ENCODE results near the gene GRAP2. TPM values are rescaled to one million over a fixed set of nuclear protein-coding genes. Genes with fewer than 3 reads are reported as not detected.
A peak's percentile ranks its signal among the peaks of the same experiment; 100 is the strongest.

Gene GRAP2
- total and polyA plus RNA-seq, 9 of the 15 experiments (the other 6 are each of a cell fraction or from before 2014, with no cell fraction given) = 4.8 to 88.7 (median 60.4) TPM

GRCh38 chr22:40000171-40000570, 99.3 kb downstream of the GRAP2 start:
- Histone ChIP-seq H3K27ac (ENCODE audit: extremely low read depth, low read depth, low read length) (no peak overlapping the region), H4K20me1 (replicated peaks; ENCODE audit: control insufficient read depth, insufficient read depth, low read length) (no peaks in the 10 kb centered on the region; the same call in 1 of the 2 replicates), H3K4me1 (replicated peaks in 1 of 2; ENCODE audit: control insufficient read depth in 2 of 2, insufficient read depth in 2 of 2, low read length in 2 of 2) (peaks cover 48 to 52% of the 10 kb centered on the region in 2 experiments), H3K4me3 (no peak overlapping the region), H3K36me3 (ENCODE audit: control insufficient read depth, insufficient read depth, low read length) (no peaks in the 10 kb centered on the region), H3K9me1 (ENCODE audit: control insufficient read depth, insufficient read depth, low read length) (no peaks in the 10 kb centered on the region), H3K9me3 (replicated peaks; ENCODE audit: control insufficient read depth, insufficient read depth, low read depth, low read length) (no peaks in the 10 kb centered on the region), H3K9ac (ENCODE audit: insufficient read depth in 1 of 2, low read depth in 2 of 2, low read length in 2 of 2) (no peak overlapping the region), H2AFZ (ENCODE audit: low read depth, low read length) (no peak overlapping the region), H3K79me2 (ENCODE audit: control insufficient read depth, insufficient read depth, low read length) (no peaks in the 10 kb centered on the region), H3K4me2 (ENCODE audit: insufficient read depth, low read length) (peak overlapping the region; percentile 54; the same call in 1 of the 2 replicates), H3K27me3 (ENCODE audit: control insufficient read depth in 2 of 2, insufficient read depth in 2 of 2, low read length in 2 of 2) (no peaks in the 10 kb centered on the region)
- FAIRE-seq (no peak), DNase-seq (ENCODE audit: extremely low read depth in 1 of 4, low spot score in 3 of 4) (no peak), ATAC-seq (no peak)
- WGBS (ENCODE audit: insufficient coverage, low coverage, missing lambda C conversion rate) = 94% methylated on average over 5 of the region's 5 CpGs
- in situ Hi-C loops (cut with MboI) = no loop called here
- TF ChIP-seq TAL1 (IDR thresholded peaks at IDR 0.05) = no peak
- TF ChIP-seq EP300 (IDR thresholded peaks at IDR 0.05; ENCODE audit: low read length) = no peak
- no peak for TF ChIP-seq MEF2D (tag; conservative IDR thresholded peaks at IDR 0.05; ENCODE audit: low read depth)
- TF ChIP-seq ELF4 (CRISPR knock-in tag; IDR thresholded peaks at IDR 0.05) = no peak
- TF ChIP-seq ATF6 (CRISPR knock-in tag; IDR thresholded peaks at IDR 0.05) = no peak
- no peak for TF ChIP-seq DEAF1 (CRISPR knock-in tag; IDR thresholded peaks at IDR 0.05)
- TF ChIP-seq LARP7 (IDR thresholded peaks at IDR 0.05) = no peak
- TF ChIP-seq SPI1 (IDR thresholded peaks at IDR 0.05; ENCODE audit: borderline replicate concordance, low read depth, low read length) = no peak
- CTCF ChIA-PET (ENCODE audit: low intra/inter-chr PET ratio) = no interaction called here
- BruUV-seq (replicated peaks) = no TSS peak
- intact Hi-C loops (cut with micrococcal nuclease) = no loop called here
- POLR2A ChIA-PET = interaction anchor here (0.9 to 1.9 kb wide), 2 partner anchors 24 to 26 kb away, joined by 3 to 10 read pairs; no protein-coding TSS in a partner anchor

Measured in K562 (cell line).